Activated CD4-positive, alpha-beta T cell treated with anti-CD3 and anti-CD28 coated beads for 48 hours (primary cell): ENCODE measurements around the gene AFMID.
"Not testable (repeated sequence)": the region's sequence is repeated elsewhere in the genome, so short reads cannot be mapped to it uniquely, and the experiment has no call there.

Experiments used
- DNase-seq: peaks from one replicate; pipeline ENCODE4 v3.0.0-alpha.2; 2020

The AFMID gene

GRCh38 chr17:78154903-78155811, 32.0 kb upstream of the AFMID start:
- no peak for DNase-seq

- no peak for DNase-seq
Measured at GRCh38 chr17:78159575-78160158, 27.5 kb upstream of the AFMID start.

DNA sequence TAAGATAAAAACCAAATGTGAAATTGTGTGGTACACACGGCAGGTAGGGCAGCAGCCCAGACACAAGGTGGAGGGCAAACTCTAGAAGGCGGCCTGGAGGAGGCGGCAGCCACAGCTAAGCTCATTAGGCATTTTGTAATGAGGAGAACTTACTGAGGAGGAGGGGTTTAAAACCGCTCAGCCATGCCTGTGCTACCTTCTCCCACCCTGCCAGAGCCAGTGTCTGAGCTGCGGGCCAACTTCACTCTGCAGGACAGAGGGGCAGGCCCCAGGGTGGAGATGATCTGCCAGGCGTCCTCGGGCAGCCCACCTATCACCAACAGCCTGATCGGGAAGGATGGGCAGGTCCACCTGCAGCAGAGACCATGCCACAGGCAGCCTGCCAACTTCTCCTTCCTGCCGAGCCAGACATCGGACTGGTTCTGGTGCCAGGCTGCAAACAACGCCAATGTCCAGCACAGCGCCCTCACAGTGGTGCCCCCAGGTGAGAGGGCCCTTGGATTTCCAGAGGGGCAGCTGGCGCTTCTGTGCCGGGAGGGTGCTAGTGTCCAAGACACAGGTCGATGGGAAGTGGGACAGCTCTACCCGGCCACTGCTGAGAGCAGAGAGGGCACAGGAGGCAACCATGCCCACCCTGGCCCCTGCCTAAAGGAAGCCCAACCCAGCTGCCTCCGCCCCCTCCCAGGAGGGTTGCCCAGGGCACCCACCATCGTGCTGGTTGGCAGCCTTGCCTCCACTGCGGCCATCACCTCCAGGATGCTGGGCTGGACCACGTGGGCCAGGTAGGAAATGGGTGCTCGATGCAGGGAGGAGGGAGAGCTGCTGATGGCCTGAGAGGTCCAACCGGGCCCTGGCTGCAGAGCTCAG, 23.0 kb upstream of the AFMID start:
- DNase-seq: no peak

GRCh38 chr17:78164748-78165607, 22.2 kb upstream of the AFMID start:
- DNase-seq: no peak

- DNase-seq: no peak
Measured at GRCh38 chr17:78166416-78166815, 20.7 kb upstream of the AFMID start.

DNA sequence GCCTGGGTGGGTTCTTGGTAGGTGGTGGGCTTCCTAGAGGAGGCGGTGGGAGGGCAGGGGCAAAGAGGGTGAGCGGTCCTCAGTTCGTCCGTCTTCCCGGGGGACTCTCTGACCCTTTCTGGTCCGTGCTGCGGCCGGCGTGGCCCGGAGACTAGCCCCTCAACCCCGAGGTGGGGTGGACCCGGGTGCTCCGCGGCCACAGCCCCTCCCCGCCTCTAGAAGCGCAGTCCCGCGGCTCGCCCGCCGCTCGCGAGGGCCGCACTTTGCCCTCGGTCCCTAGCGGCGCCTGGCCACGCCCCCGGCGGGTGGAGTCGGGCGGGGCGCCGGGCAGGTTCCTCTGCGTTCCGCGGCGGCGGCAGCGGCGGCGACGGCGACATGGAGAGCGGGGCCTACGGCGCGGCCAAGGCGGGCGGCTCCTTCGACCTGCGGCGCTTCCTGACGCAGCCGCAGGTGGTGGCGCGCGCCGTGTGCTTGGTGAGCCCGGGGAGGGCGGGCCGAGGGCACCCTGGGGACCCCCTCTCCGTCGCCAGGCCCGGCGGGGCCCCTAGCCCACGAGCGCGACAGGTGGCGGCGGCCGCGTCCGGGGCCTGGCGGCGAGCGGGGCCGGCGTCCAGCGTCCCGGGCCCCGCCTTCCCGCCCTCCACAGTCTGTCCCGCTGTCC, 18.8 kb upstream of the AFMID start, which contains the start of gene SYNGR2:
Gene SYNGR2, plus strand, starts transcription at position 340 of the 661 bp plus-strand sequence. Its CDS starts 36 bp downstream, at position 376.
- peak; percentile 91 for DNase-seq

DNA sequence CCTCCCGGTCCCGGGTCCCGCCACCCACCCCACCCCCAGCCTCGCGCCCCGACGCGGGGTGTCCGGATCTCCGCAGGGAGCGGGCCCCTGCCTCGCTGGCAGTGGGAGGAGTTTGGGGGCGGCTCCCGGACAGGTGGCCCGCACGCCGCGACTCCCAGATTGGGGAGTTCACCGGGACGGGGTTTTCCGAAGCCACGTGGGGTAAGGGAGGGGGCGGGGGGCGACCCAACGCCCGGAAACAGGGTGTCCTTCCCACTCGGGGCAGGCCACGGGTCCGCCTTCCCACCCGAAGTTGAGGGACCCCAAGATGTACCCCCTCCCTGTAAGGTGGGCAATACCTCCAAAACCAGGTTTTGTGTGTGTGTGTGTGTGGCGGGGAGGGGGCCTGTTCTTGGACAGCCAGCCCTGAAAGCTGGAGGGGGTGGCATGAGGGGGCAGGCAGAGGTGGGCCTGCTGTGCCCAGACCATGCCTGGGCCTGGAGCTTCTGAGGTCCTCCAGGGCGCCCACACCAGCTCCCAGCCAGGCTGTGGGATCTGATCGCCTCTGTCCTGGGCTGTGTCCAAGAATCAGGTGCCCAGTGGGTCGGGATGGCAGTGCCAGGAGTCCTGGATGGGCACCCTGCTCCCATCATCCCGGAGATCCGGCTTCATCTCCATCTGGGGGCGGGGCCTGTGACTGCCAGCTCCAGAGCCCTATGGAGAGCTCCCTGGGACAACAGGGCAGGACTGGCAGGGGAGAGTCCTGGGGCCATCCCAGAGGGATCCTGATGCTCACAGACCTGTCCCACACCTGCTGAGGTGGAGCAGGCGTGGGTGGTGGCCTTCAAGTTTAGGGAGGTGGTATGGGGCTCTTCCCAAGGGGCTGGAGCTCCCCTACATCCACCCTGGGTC, 18.0 kb upstream of the AFMID start:
- DNase-seq: peak; percentile 66

GRCh38 chr17:78170692-78171590, 16.2 kb upstream of the AFMID start:
- peak; percentile 21 for DNase-seq

DNA sequence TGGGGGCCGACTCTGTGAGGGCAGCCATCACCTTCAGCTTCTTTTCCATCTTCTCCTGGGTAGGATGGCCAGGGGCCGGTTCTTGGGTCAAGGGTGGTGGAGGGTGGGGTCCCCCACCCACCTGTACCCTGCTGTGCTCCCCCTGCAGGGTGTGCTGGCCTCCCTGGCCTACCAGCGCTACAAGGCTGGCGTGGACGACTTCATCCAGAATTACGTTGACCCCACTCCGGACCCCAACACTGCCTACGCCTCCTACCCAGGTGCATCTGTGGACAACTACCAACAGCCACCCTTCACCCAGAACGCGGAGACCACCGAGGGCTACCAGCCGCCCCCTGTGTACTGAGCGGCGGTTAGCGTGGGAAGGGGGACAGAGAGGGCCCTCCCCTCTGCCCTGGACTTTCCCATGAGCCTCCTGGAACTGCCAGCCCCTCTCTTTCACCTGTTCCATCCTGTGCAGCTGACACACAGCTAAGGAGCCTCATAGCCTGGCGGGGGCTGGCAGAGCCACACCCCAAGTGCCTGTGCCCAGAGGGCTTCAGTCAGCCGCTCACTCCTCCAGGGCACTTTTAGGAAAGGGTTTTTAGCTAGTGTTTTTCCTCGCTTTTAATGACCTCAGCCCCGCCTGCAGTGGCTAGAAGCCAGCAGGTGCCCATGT, 15.4 kb upstream of the AFMID start:
- DNase-seq: not testable (repeated sequence)

- DNase-seq: peak; percentile 18
Measured at GRCh38 chr17:78172249-78173051, 14.7 kb upstream of the AFMID start.

- peak; percentile 27 for DNase-seq
Measured at GRCh38 chr17:78173097-78173715, 14.0 kb upstream of the AFMID start.

- no peak for DNase-seq
Measured at GRCh38 chr17:78174346-78174869, 12.8 kb upstream of the AFMID start.

DNA sequence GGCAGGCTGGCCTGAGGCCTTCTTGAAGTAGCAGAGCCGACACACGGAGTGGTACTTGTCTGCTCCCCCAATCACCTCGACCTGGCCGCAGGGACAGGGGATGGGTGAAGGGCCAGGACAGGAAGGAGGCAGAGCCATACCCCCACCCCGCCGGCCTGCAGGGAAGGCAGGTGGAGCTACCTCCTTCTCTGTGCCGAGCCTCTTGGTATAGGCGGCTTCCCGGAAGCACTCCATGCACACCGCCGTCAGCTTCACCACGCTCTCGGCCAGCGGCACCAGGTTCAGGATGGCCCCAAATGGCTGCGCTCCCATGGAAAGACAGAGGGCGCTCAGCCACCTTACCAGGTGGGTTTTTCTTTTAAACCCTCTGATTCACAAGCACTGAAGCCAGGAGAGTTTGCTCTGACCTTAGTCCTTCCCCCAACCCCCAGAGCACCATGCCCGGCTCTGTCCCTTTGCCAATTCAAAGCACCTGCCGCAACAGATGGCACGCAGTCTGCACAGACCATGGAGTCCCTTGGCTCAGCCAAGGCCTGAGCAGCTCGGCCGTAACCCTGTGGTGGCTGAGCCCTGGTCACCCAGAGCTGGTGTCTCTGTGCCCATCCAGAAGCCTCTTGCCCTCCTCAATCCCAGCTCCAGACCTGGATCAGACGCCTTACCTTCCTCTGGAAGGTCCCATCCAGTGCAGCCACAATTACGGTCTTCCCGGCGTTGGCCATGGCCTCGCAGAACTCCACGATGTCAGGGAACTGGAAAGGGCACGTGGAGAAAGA, 12.1 kb upstream of the AFMID start:
- peak; percentile 13 for DNase-seq

DNA sequence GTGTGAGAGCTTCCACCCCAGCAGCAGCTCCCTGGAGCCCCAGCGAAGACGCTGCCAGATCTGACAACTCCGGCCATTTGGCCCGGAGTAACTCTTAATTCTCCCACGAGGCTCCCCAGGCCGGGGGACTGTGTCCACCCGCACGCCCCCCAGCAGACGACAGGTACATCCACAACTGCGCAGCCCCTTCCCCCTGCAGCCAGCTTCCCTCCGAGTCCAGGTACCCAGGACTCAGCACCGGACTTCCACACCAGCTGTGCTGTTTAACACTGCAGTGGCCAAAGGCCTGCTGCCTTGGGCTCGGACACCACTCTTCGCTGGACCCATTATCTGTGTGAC, 11.6 kb upstream of the AFMID start:
- DNase-seq: no peak

DNA sequence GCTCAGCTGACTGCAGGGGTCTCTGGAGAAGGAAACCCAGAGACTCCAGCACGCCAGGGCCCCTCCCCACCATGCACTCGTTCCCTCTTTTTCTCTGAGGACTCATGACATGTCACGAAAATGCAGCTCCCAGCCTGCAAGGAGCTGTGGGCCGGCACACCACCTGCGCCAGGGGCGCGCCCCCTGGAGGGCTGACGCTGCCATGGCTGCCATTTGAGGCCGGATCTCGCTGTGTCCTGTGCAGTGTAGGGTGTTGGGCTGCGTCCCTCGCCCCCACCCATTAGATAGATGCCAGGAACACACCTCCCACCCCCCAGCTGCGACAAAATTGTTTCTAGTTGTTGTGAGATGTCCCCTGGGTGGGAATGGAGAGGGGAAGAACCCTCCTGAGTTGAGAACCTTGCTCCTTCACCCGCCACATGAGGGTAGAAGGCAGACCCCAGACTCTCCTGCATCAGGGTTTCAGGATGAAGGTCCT, 10.6 kb upstream of the AFMID start:
- peak; percentile 84 for DNase-seq

GRCh38 chr17:78179372-78179771, 7.8 kb upstream of the AFMID start:
- DNase-seq: no peak
